HEK293 (cell line): Measurements from ENCODE around the gene WDR88.

Experiments used
- CTCF ChIA-PET: fragments of 350-600 bp; formaldehyde crosslinking; extraction: SDS; loops from one replicate; lab custom pipeline; 2021; ENCODE audit warnings: antibody characterized with exemption; lab: Yijun Ruan, JAX
- POLR2A ChIA-PET: fragments of 300-600 bp; formaldehyde crosslinking; extraction: SDS; loops from one replicate; lab custom pipeline; 2020; ENCODE audit warnings: antibody characterized with exemption, inconsistent platforms; lab: Yijun Ruan, JAX
- H3K27ac ChIP-seq: fragments of 200-500 bp; sonication (Bioruptor generic); 2 replicates; pipeline ENCODE4 v1.5.1; 2014; ENCODE audit warnings: low read depth, low read length, control low read depth, inconsistent platforms; ENCODE audit errors: extremely low read depth
- H3K36me3 ChIP-seq, 2 experiments: fragments of 200-500 bp in 1 of 2; sonication (Bioruptor generic) in 1 of 2; 1 replicate in 1 of 2; 2 replicates in 1 of 2; pipeline ENCODE4 v1.5.1; 2014 to 2017; ENCODE audit warnings: inconsistent platforms in 2 of 2, low read length in 2 of 2; ENCODE audit not compliant: control insufficient read depth in 2 of 2, insufficient read depth in 1 of 2
- H3K4me1 ChIP-seq: fragments of 200-500 bp; sonication (Bioruptor generic); 2 replicates; pipeline ENCODE4 v1.5.1; 2014; ENCODE audit warnings: mild to moderate bottlenecking, low read length, inconsistent platforms; ENCODE audit not compliant: control insufficient read depth, insufficient read depth
- H3K4me3 ChIP-seq: 2 replicates; pipeline ENCODE4 v1.5.1; 2011; ENCODE audit warnings: low read depth, mild to moderate bottlenecking, control low read depth, low read length, moderate library complexity
- H3K9me3 ChIP-seq: fragments of 200-500 bp; sonication (Bioruptor generic); 2 replicates; pipeline ENCODE4 v1.5.1; 2014; ENCODE audit warnings: low read depth, low read length, inconsistent platforms; ENCODE audit not compliant: control insufficient read depth, insufficient read depth
- BCL6B ChIP-seq: fragments of 450-650 bp; formaldehyde crosslinking; IDR thresholded peaks from 2 replicates; pipeline ENCODE4 v1.5.1; 2017; ENCODE audit warnings: missing biosample characterization, missing genetic modification characterization
- GLI4 ChIP-seq: fragments of 450-650 bp; formaldehyde crosslinking; IDR thresholded peaks from 2 replicates; pipeline ENCODE4 v1.5.1; 2016; ENCODE audit warnings: missing biosample characterization, missing genetic modification characterization
- HIC1 ChIP-seq: fragments of 450-650 bp; formaldehyde crosslinking; IDR thresholded peaks from 2 replicates; pipeline ENCODE4 v1.5.1; 2016; ENCODE audit warnings: missing biosample characterization, missing genetic modification characterization
- PBX3 ChIP-seq: sonication (generic); formaldehyde crosslinking; IDR thresholded peaks from 2 replicates; pipeline ENCODE4 v1.8.1; 2022; ENCODE audit warnings: mild to moderate bottlenecking, moderate library complexity, missing genetic modification reagents
- PRDM2 ChIP-seq: fragments of 450-650 bp; formaldehyde crosslinking; IDR thresholded peaks from 2 replicates; pipeline ENCODE4 v1.5.1; 2016; ENCODE audit warnings: missing biosample characterization, missing genetic modification characterization, borderline replicate concordance
- SCRT1 ChIP-seq: fragments of 450-650 bp; formaldehyde crosslinking; IDR thresholded peaks from 2 replicates; pipeline ENCODE4 v1.5.1; 2016; ENCODE audit warnings: missing biosample characterization, missing genetic modification characterization, borderline replicate concordance
- SCRT2 ChIP-seq: fragments of 450-650 bp; formaldehyde crosslinking; IDR thresholded peaks from 2 replicates; pipeline ENCODE4 v1.5.1; 2016; ENCODE audit warnings: missing biosample characterization, missing genetic modification characterization
- ZBTB20 ChIP-seq: fragments of 450-650 bp; formaldehyde crosslinking; IDR thresholded peaks from 2 replicates; pipeline ENCODE4 v1.5.1; 2016; ENCODE audit warnings: missing biosample characterization, missing genetic modification characterization
- ZBTB7A ChIP-seq: fragments of 450-650 bp; formaldehyde crosslinking; IDR thresholded peaks from 2 replicates; pipeline ENCODE4 v1.5.1; 2016; ENCODE audit warnings: low read depth, missing biosample characterization, missing genetic modification characterization
- ZNF112 ChIP-seq: fragments of 450-650 bp; formaldehyde crosslinking; IDR thresholded peaks from 2 replicates; pipeline ENCODE4 v1.5.0; 2017; ENCODE audit warnings: missing biosample characterization, missing genetic modification characterization
- ZNF169 ChIP-seq: fragments of 450-650 bp; formaldehyde crosslinking; IDR thresholded peaks from 2 replicates; pipeline ENCODE4 v1.5.1; 2016; ENCODE audit warnings: missing biosample characterization, missing genetic modification characterization
- ZNF555 ChIP-seq: fragments of 450-650 bp; formaldehyde crosslinking; conservative IDR thresholded peaks from 2 replicates; pipeline ENCODE4 v1.5.1; 2017; ENCODE audit warnings: missing biosample characterization, mild to moderate bottlenecking, missing genetic modification characterization, inconsistent platforms
- ZNF580 ChIP-seq: fragments of 450-650 bp; formaldehyde crosslinking; IDR thresholded peaks from 2 replicates; pipeline ENCODE4 v1.5.1; 2016; ENCODE audit warnings: missing biosample characterization, missing genetic modification characterization
- ZNF621 ChIP-seq: fragments of 450-650 bp; formaldehyde crosslinking; IDR thresholded peaks from 2 replicates; pipeline ENCODE4 v1.5.1; 2017; ENCODE audit warnings: missing biosample characterization, missing genetic modification characterization
- ZNF704 ChIP-seq: fragments of 450-650 bp; formaldehyde crosslinking; IDR thresholded peaks from 2 replicates; pipeline ENCODE4 v1.5.1; 2016; ENCODE audit warnings: missing biosample characterization, missing genetic modification characterization
- ZNF707 ChIP-seq: fragments of 450-650 bp; formaldehyde crosslinking; IDR thresholded peaks from 2 replicates; pipeline ENCODE4 v1.5.1; 2016; ENCODE audit warnings: missing biosample characterization, missing genetic modification characterization

WDR88 gene

GRCh38 chr19:33094436-33095067 lies 37.4 kb upstream of the WDR88 start:
- POLR2A ChIA-PET = interaction anchor here (0.7 kb wide), 2 partner anchors 59 to 1460 kb away, joined by 3 to 4 read pairs; no protein-coding TSS in a partner anchor
- TF ChIP-seq GLI4 (tag by site-specific recombination) (no peak), BCL6B (no peak), ZNF580 (tag by site-specific recombination) (no peak), ZBTB7A (tag by site-specific recombination) (no peak), HIC1 (tag by site-specific recombination) (no peak), ZBTB20 (tag by site-specific recombination) (no peak)
- CTCF ChIA-PET = interaction anchor here (0.5 to 1.9 kb wide), 2 partner anchors 25 to 90 kb away, joined by 4 to 5 read pairs; no protein-coding TSS in a partner anchor
- Histone ChIP-seq H3K36me3 (peaks cover 74 to 97% of the 10 kb centered on the region in 2 experiments), H3K4me3 (no peak overlapping the region), H3K27ac (0 out of 2 replicates have a peak overlapping the region, but pooled peaks have one; percentile 49), H3K9me3 (no peaks in the 10 kb centered on the region), H3K4me1 (no peaks in the 10 kb centered on the region)

- H3K4me3 ChIP-seq = no peak overlapping the region
- H3K4me1 ChIP-seq = no peaks in the 10 kb centered on the region
- POLR2A ChIA-PET = interaction anchor here (0.5 to 1.0 kb wide), 2 partner anchors 16 to 21 kb away, joined by 3 to 4 read pairs; no protein-coding TSS in a partner anchor
- H3K27ac ChIP-seq = no peak overlapping the region
- TF ChIP-seq ZNF704 (tag by site-specific recombination) (no peak), ZNF112 (no peak), SCRT2 (tag by site-specific recombination) (peak; percentile 48; the same call in 1 of the 2 replicates), PRDM2 (no peak), SCRT1 (tag by site-specific recombination) (peak; percentile 46; the same call in 1 of the 2 replicates), ZNF621 (no peak), ZNF169 (tag by site-specific recombination) (no peak), ZNF555 (tag by site-specific recombination) (no peak), PBX3 (no peak), ZNF707 (tag by site-specific recombination) (no peak)
- no peaks in the 10 kb centered on the region for H3K9me3 ChIP-seq
- H3K36me3 ChIP-seq = peaks cover 68 to 97% of the 10 kb centered on the region in 2 experiments
- CTCF ChIA-PET = interaction anchor here (0.6 to 1.9 kb wide), 4 partner anchors 29 to 406 kb away, joined by 3 to 6 read pairs (median 6); no protein-coding TSS in a partner anchor
Observed at GRCh38 chr19:33096005-33096404, 35.9 kb upstream of the WDR88 start.
